ENCODE data around the gene IDH3B. TPM values are rescaled to one million over a fixed set of nuclear protein-coding genes. Genes with fewer than 3 reads are reported as not detected.
A peak's percentile ranks its signal among the peaks of the same experiment; 100 is the strongest.

Gene IDH3B
- total RNA-seq, 1 donor from 2014 or later: 65.5 TPM

- H3K27me3 ChIP-seq: no peaks in the 10 kb centered on the region
- H3K4me3 ChIP-seq: no peak overlapping the region
- no peaks in the 10 kb centered on the region for H3K9me3 ChIP-seq
- DNase-seq: no peak
- peak overlapping the region; percentile 30 for H3K27ac ChIP-seq
- TF ChIP-seq CTCF (IDR thresholded peaks at IDR 0.05): no peak
- ATAC-seq: peak; percentile 16
- no peaks in the 10 kb centered on the region for H3K4me1 ChIP-seq
- no peaks in the 10 kb centered on the region for H3K36me3 ChIP-seq
- intact Hi-C loops (cut with DNase I): no loop called here
Measured at GRCh38 chr20:2626853-2627541, 37.0 kb downstream of the IDH3B start.

- Histone ChIP-seq H3K27ac (peak overlapping the region; percentile 77), H3K4me1 (no peaks in the 10 kb centered on the region), H3K9me3 (no peaks in the 10 kb centered on the region), H3K36me3 (no peaks in the 10 kb centered on the region), H3K27me3 (no peaks in the 10 kb centered on the region), H3K4me3 (no peak overlapping the region)
- TF ChIP-seq CTCF (IDR thresholded peaks at IDR 0.05): no peak
- ATAC-seq (no peak), DNase-seq (no peak)
- intact Hi-C loops (cut with DNase I): no loop called here
Measured at GRCh38 chr20:2625062-2625461, 39.0 kb downstream of the IDH3B start.

- H3K27me3 ChIP-seq: no peaks in the 10 kb centered on the region
- intact Hi-C loops (cut with DNase I): no loop called here
- ATAC-seq (peak; percentile 41), DNase-seq (no peak)
- H3K36me3 ChIP-seq: no peaks in the 10 kb centered on the region
- no peak for TF ChIP-seq CTCF (IDR thresholded peaks at IDR 0.05)
- peak overlapping the region; percentile 28 for H3K4me3 ChIP-seq
- no peaks in the 10 kb centered on the region for H3K4me1 ChIP-seq
- H3K9me3 ChIP-seq: no peaks in the 10 kb centered on the region
- H3K27ac ChIP-seq: peak overlapping the region; percentile 77
Measured at GRCh38 chr20:2624190-2624589, 39.8 kb downstream of the IDH3B start.

- DNase-seq (no peak), ATAC-seq (no peak)
- Histone ChIP-seq H3K27ac (no peak overlapping the region), H3K36me3 (no peaks in the 10 kb centered on the region), H3K4me3 (no peak overlapping the region), H3K27me3 (no peaks in the 10 kb centered on the region), H3K9me3 (no peaks in the 10 kb centered on the region), H3K4me1 (no peaks in the 10 kb centered on the region)
- intact Hi-C loops (cut with DNase I): no loop called here
- TF ChIP-seq CTCF (IDR thresholded peaks at IDR 0.05): no peak
Measured at GRCh38 chr20:2619961-2620595, 43.9 kb downstream of the IDH3B start.

- DNase-seq (no peak), ATAC-seq (no peak)
- no peaks in the 10 kb centered on the region for H3K9me3 ChIP-seq
- no peak overlapping the region for H3K4me3 ChIP-seq
- H3K36me3 ChIP-seq: no peaks in the 10 kb centered on the region
- intact Hi-C loops (cut with DNase I): no loop called here
- no peaks in the 10 kb centered on the region for H3K4me1 ChIP-seq
- no peaks in the 10 kb centered on the region for H3K27me3 ChIP-seq
- no peak overlapping the region for H3K27ac ChIP-seq
- no peak for TF ChIP-seq CTCF (IDR thresholded peaks at IDR 0.05)
Measured at GRCh38 chr20:2619337-2619736, 44.7 kb downstream of the IDH3B start.
